HS-5 (cell line): ENCODE measurements around the gene SELENOW.

Experiments used
- DNase-seq: peaks from one replicate; pipeline ENCODE4 v3.0.0-alpha.2; 2012; ENCODE audit warnings: low read depth

SELENOW gene

DNA sequence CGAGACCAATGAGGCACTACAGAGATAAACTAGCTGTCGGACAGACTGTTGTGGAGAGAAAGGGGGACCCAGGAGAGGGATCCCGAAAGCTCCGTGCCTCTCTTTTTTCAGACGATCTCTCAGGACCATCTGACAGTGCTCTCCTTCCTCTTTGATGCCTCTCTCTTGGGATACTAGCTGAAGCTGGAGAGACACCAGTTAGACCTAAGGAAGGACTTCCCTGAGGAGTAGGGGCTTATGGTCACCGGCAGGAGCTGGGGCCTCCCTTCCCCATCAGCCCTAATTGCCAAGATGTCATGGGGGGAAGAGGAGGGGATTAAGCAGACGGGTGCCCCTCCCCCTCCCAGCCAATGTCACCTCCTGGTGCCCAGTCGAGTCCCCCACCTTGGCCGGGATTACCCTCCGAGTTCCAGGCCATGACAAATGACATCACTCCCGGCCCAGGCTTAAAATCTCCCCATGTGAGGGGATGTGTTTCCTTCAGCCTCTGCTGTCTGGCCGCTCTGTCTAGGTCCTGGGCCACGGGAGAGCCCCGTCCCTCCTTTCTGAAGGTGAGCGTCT is 43.0 kb downstream of the SELENOW start, which contains the start of gene CRX:
CRX (plus strand) TSS at position 478 of the 561 bp plus-strand sequence. CDS start 12,507 bp downstream, outside the sequence.
- no peak for DNase-seq

DNA sequence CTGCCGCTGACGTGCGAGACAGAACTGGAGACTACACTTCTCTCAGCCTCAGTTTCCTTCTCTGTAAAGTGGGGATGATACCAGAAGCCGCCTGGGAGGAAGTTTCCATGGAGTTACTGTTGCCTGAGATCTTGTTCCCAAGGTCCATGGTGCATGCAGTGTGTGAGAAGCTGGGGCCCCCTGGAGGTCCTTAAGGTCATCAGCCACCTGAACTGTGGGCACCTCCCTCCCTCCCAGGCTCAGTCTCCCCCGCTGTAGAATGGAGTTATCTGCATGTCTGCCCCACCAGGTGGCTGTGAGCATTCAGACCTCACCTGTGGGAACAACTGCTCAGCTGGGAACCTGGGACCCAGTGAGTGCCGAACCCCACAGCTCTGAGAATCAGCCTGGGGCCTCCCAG is 45.9 kb downstream of the SELENOW start:
- DNase-seq, result no peak

DNA sequence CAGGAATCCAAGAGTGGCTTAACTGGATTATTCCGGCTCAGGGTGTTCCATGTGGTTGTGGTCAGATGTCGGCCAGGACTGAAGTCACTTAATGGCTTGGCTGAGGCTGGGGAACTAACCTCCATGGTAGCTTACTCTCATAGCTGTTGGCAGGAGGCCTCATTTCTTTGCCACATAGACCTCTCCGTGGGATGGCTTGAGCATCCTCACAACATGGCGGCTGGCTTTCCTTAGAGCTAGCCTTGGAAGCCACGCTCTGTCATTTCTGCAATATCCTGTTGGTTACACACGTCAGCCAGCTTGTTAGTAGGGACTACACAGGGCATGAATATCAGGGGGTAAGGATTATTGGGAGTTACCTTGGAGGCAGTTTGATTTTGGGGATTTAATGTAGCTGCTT is 48.3 kb downstream of the SELENOW start:
- DNase-seq, result no peak

DNA sequence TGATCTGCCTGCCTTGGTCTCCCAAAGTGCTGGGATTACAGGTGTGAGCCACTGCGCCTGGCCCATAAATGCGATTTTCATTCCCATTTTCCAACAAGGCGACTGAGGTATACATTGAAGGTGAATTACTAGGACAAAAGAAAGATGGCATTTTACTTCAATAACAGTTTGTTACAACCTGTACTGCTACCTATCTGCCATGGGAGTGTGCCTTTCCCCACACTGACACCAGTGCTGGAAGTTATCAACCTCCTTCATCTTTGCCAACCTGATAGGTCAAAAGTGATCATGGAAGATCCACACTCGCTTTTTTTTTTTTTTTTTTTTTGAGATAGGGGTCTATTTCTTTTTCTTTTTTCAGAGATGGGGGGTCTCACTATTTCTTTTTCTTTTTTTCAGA is 54.2 kb downstream of the SELENOW start:
- no peak for DNase-seq
